Measurements from ENCODE around the gene ATXN7L1. TPM values are rescaled to one million over a fixed set of nuclear protein-coding genes. Genes with fewer than 3 reads are reported as not detected.

Gene ATXN7L1
- total RNA-seq, 1 experiment from 2014 or later, result 24.3 TPM

DNA sequence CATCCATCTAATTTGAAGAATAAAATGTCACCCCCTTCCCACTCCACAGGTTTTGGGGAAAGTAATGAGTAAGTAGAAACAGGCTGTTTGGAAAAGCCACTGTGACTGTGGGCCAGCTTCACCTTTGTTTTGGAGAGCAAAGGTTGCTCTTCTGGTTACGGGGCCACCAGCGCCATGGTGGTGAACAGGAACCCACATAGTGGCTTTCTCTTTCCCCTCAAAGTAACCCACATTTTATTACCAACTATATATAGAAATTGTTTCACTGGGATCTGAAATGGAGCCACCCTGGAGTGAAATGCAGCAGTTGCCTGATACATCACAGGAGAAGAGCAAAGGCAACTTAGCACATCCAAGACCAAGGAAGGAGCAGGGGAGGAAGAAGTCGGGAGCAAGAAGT, 182.8 kb downstream of the ATXN7L1 start:
- H3K23ac ChIP-seq (ENCODE audit: insufficient read length, low read depth, low read length), result no peak overlapping the region
- H2AK5ac ChIP-seq (ENCODE audit: insufficient read length, low read length), result no peak overlapping the region
- H3K27me3 ChIP-seq (ENCODE audit: insufficient read depth, low read length), result no peaks in the 10 kb centered on the region
- peaks cover 32% of the 10 kb centered on the region for H3K4me1 ChIP-seq (ENCODE audit: insufficient read depth, low read length)
- no peak overlapping the region for H4K8ac ChIP-seq (replicated peaks; ENCODE audit: insufficient read length, low read depth, low read length)
- no peak overlapping the region for H3K18ac ChIP-seq (ENCODE audit: insufficient read length, low read depth, low read length)
- H2BK15ac ChIP-seq (ENCODE audit: low read depth, low read length), result no peak overlapping the region
- H3K4ac ChIP-seq (ENCODE audit: low read depth, low read length), result no peak overlapping the region
- H4K91ac ChIP-seq (ENCODE audit: insufficient read length, low read depth, low read length), result no peak overlapping the region
- H2BK20ac ChIP-seq (ENCODE audit: low read depth, low read length, poor library complexity, severe bottlenecking), result no peak overlapping the region
- H3K9me3 ChIP-seq (ENCODE audit: control insufficient read depth, low read depth, low read length), result no peaks in the 10 kb centered on the region
- no peaks in the 10 kb centered on the region for H3K79me1 ChIP-seq (ENCODE audit: insufficient read depth, low read depth, low read length, poor library complexity, severe bottlenecking)
- H2BK12ac ChIP-seq (ENCODE audit: insufficient read length, low read depth, low read length), result peak overlapping the region; percentile 63
- no peak overlapping the region for H3K56ac ChIP-seq (ENCODE audit: insufficient read length, low read depth, low read length)
- no peak overlapping the region for H2BK5ac ChIP-seq (ENCODE audit: insufficient read length, low read length)
- no peak overlapping the region for H4K5ac ChIP-seq (ENCODE audit: insufficient read length, low read depth, low read length)
- H3K9me3 Mint-ChIP-seq, result no peaks in the 10 kb centered on the region
- no peak overlapping the region for H3K27ac ChIP-seq (ENCODE audit: insufficient read length, low read depth, low read length)
- H3K23me2 ChIP-seq (ENCODE audit: insufficient read length, low read depth, low read length, poor library complexity, severe bottlenecking), result peaks cover 3% of the 10 kb centered on the region
- H2BK120ac ChIP-seq (ENCODE audit: low read depth, low read length, poor library complexity, severe bottlenecking), result no peak overlapping the region
- H3K79me2 ChIP-seq (ENCODE audit: insufficient read depth, low read length), result no peaks in the 10 kb centered on the region
- peaks cover 0 to 4% (median 4%) of the 10 kb centered on the region in 3 experiments; a peak in 4 of 7 replicates for H3K36me3 Mint-ChIP-seq (ENCODE audit: insufficient read depth in 1 of 3, low read depth in 3 of 3)
- no peaks in the 10 kb centered on the region for H4K20me1 ChIP-seq (ENCODE audit: control insufficient read depth, insufficient read depth, insufficient read length)
- no peak overlapping the region for H2AFZ ChIP-seq (ENCODE audit: low read length)
- H3K27ac Mint-ChIP-seq, result no peak overlapping the region; a peak in 2 of 7 replicates
- H3T11ph ChIP-seq (ENCODE audit: low read length), result no peak overlapping the region
- no peak overlapping the region for H3K4me2 ChIP-seq (ENCODE audit: insufficient read depth, insufficient read length, low read length)
- no peak overlapping the region for H3K9ac ChIP-seq (ENCODE audit: extremely low read depth, insufficient read length, low read length)
- TF ChIP-seq, protein P1, sequence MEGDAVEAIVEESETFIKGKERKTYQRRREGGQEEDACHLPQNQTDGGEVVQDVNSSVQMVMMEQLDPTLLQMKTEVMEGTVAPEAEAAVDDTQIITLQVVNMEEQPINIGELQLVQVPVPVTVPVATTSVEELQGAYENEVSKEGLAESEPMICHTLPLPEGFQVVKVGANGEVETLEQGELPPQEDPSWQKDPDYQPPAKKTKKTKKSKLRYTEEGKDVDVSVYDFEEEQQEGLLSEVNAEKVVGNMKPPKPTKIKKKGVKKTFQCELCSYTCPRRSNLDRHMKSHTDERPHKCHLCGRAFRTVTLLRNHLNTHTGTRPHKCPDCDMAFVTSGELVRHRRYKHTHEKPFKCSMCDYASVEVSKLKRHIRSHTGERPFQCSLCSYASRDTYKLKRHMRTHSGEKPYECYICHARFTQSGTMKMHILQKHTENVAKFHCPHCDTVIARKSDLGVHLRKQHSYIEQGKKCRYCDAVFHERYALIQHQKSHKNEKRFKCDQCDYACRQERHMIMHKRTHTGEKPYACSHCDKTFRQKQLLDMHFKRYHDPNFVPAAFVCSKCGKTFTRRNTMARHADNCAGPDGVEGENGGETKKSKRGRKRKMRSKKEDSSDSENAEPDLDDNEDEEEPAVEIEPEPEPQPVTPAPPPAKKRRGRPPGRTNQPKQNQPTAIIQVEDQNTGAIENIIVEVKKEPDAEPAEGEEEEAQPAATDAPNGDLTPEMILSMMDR (conservative IDR thresholded peaks at IDR 0.05), result no peak
- peaks cover 72 to 78% of the 10 kb centered on the region in 2 experiments for H3K4me1 Mint-ChIP-seq
- no peak overlapping the region for H3K4me3 Mint-ChIP-seq
- no peak for DNase-seq
- peaks cover 2% of the 10 kb centered on the region; the same call in 1 of the 2 replicates for H3K27me3 Mint-ChIP-seq (ENCODE audit: low read depth)
- WGBS (ENCODE audit: extremely low coverage, insufficient read length, low lambda C conversion rate), result no CpG with 5 or more reads among the region's 3 CpGs
- H3K14ac ChIP-seq (ENCODE audit: insufficient read depth, low read length), result no peak overlapping the region
